GM10266 (cell line): Measurements from ENCODE around the gene LOXL3.
"Not testable (repeated sequence)": the region's sequence is repeated elsewhere in the genome, so short reads cannot be mapped to it uniquely, and the experiment has no call there.

Experiments
- DNase-seq: peaks from one replicate; pipeline ENCODE4 v3.0.0; 2012; ENCODE audit errors: extremely low spot score
- CTCF ChIP-seq: IDR thresholded peaks from 2 replicates; pipeline ENCODE4 v1.5.1; 2012; ENCODE audit warnings: mild to moderate bottlenecking, low read depth; ENCODE audit not compliant: control insufficient read depth, insufficient read depth; ENCODE audit errors: missing control alignments

LOXL3 gene

GRCh38 chr2:74562126-74562775 is 8.5 kb upstream of the LOXL3 start:
- no peak for DNase-seq
- TF ChIP-seq CTCF = no peak

- not testable (repeated sequence) for DNase-seq
These were observed 7.3 kb upstream of the LOXL3 start for GRCh38 chr2:74561022-74561421.

- no peak for TF ChIP-seq CTCF
These were observed 6.8 kb upstream of the LOXL3 start for GRCh38 chr2:74560591-74560990.

GRCh38 chr2:74559912-74560311 is 6.2 kb upstream of the LOXL3 start:
- TF ChIP-seq CTCF = no peak
- DNase-seq = no peak

More at GRCh38 chr2:74560591-74560990, 6.8 kb upstream of the LOXL3 start:
- DNase-seq = no peak

GRCh38 chr2:74558284-74559230 is 4.8 kb upstream of the LOXL3 start:
- DNase-seq = no peak
- TF ChIP-seq CTCF = no peak

- TF ChIP-seq CTCF = no peak
- no peak for DNase-seq
These were observed 3.2 kb upstream of the LOXL3 start for GRCh38 chr2:74556831-74557370.

- TF ChIP-seq CTCF = no peak
- DNase-seq = no peak
These were observed 2.4 kb upstream of the LOXL3 start for GRCh38 chr2:74556159-74556558.
